Naive thymus-derived CD4-positive, alpha-beta T cell (primary cell): ENCODE measurements around the gene MTMR3. TPM values are rescaled to one million over a fixed set of nuclear protein-coding genes. Genes with fewer than 3 reads are reported as not detected.

Experiments used
- ATAC-seq: fragments of 150-1000 bp; cut with Tn5 transposase; 2 replicates; pipeline ENCODE4 v1.10.0; 2021; ENCODE audit warnings: mild to moderate bottlenecking, moderate library complexity
- CTCF ChIA-PET: fragments of 350-600 bp; sonication (Branson Sonifier 250); formaldehyde crosslinking; loops from one replicate; lab custom pipeline; 2021; ENCODE audit warnings: antibody characterized with exemption; lab: Charles Lee
- POLR2A ChIA-PET: fragments of 350-600 bp; sonication (Branson Sonifier 250); formaldehyde crosslinking; loops from one replicate; lab custom pipeline; 2021; ENCODE audit warnings: antibody characterized with exemption, inconsistent platforms; lab: Charles Lee
- DNase-seq, 9 donors: peaks; one replicate each; pipeline versions ENCODE4 v3.0.0 to v3.0.0-alpha.2; 2020 to 2022; ENCODE audit warnings: mixed read lengths in 1 of 9
- H3K27ac ChIP-seq: one replicate; pipeline ENCODE4 v1.7.0; 2013; ENCODE audit warnings: mild to moderate bottlenecking, low read depth, low read length, moderate library complexity
- H3K27me3 ChIP-seq, 2 donors: one replicate each; pipeline ENCODE4 v1.7.0; 2013; ENCODE audit warnings: low read length in 2 of 2, mild to moderate bottlenecking in 2 of 2, moderate library complexity in 2 of 2; ENCODE audit not compliant: control insufficient read depth in 2 of 2, insufficient read depth in 2 of 2
- H3K36me3 ChIP-seq, 3 experiments: 1 replicate in 2 of 3; 2 replicates in 1 of 3; pipeline ENCODE4 v1.7.0; 2013; ENCODE audit warnings: low read length in 3 of 3, mild to moderate bottlenecking in 3 of 3, moderate library complexity in 1 of 3; ENCODE audit not compliant: insufficient read depth in 3 of 3, control insufficient read depth in 2 of 3
- H3K4me1 ChIP-seq, 2 donors: one replicate each; pipeline ENCODE4 v1.7.0; 2013; ENCODE audit warnings: low read length in 2 of 2, mild to moderate bottlenecking in 2 of 2, moderate library complexity in 1 of 2; ENCODE audit not compliant: control insufficient read depth in 2 of 2, insufficient read depth in 2 of 2
- H3K4me3 ChIP-seq: 2 replicates; pipeline ENCODE4 v1.7.0; 2013; ENCODE audit warnings: mild to moderate bottlenecking, low read length
- H3K9me3 ChIP-seq, 3 experiments: 1 replicate in 2 of 3; 2 replicates in 1 of 3; pipeline ENCODE4 v1.7.0; 2013; ENCODE audit warnings: low read length in 3 of 3; ENCODE audit not compliant: control insufficient read depth in 2 of 3
- H3K27ac Mint-ChIP-seq, 9 donors: one replicate each; pipeline ENCODE4 v1.8.0; 2020 to 2022; ENCODE audit warnings: mixed read lengths in 9 of 9, mild to moderate bottlenecking in 8 of 9, moderate library complexity in 5 of 9, inconsistent platforms in 2 of 9
- H3K27me3 Mint-ChIP-seq, 5 donors: one replicate each; pipeline ENCODE4 v1.8.0; 2021 to 2022; ENCODE audit warnings: mixed read lengths in 5 of 5, mild to moderate bottlenecking in 1 of 5
- H3K36me3 Mint-ChIP-seq, 5 donors: one replicate each; pipeline ENCODE4 v1.8.0; 2020 to 2022; ENCODE audit warnings: mixed read lengths in 5 of 5, mild to moderate bottlenecking in 3 of 5, inconsistent platforms in 1 of 5
- H3K4me1 Mint-ChIP-seq, 7 donors: one replicate each; pipeline ENCODE4 v1.8.0; 2020 to 2022; ENCODE audit warnings: mixed read lengths in 7 of 7, mild to moderate bottlenecking in 3 of 7, inconsistent platforms in 1 of 7
- H3K4me3 Mint-ChIP-seq, 10 donors: one replicate each; pipeline ENCODE4 v1.8.0; 2020 to 2022; ENCODE audit warnings: mild to moderate bottlenecking in 10 of 10, mixed read lengths in 10 of 10, moderate library complexity in 6 of 10, inconsistent platforms in 2 of 10
- H3K9me3 Mint-ChIP-seq, 11 donors: one replicate each; pipeline ENCODE4 v1.8.0; 2020 to 2022; ENCODE audit warnings: mixed read lengths in 11 of 11, mild to moderate bottlenecking in 4 of 11, inconsistent platforms in 1 of 11, moderate library complexity in 1 of 11
- intact Hi-C, 2 donors: fragments of 100-400 bp; cut with micrococcal nuclease; formaldehyde crosslinking; loops; one replicate each; pipeline ENCODE4 v1.15.1; 2023
- polyA plus RNA-seq, 2 donors: library from polyadenylated mRNA; unstranded; fragments of 300-500 nt; fragmentation: Illumina TruSeq; gene quantifications; one replicate each; pipeline ENCODE4 v1.2.3, GENCODE V29; 2021
- total RNA-seq, 6 experiments: library from RNA in 5 of 6; stranded (reverse) in 5 of 6; gene quantifications; 1 replicate in 5 of 6; 2 replicates in 1 of 6; pipeline ENCODE4 v1.2.3 and lab custom pipeline; 2021 to 2026

MTMR3 gene
- total and polyA plus RNA-seq, 7 experiments from 2014 or later: 14.2 to 88.7 (median 60.6) TPM

- intact Hi-C loops: no loop called here
- H3K27me3 ChIP-seq: no peaks in the 10 kb centered on the region
- Mint-ChIP-seq H3K27me3 (no peaks in the 10 kb centered on the region), H3K9me3 (no peaks in the 10 kb centered on the region), H3K4me3 (no peak overlapping the region), H3K36me3 (peaks cover 0 to 42% (median 10%) of the 10 kb centered on the region in 5 donors), H3K27ac (peak overlapping the region in 1 of 9 donors; percentile 47), H3K4me1 (peaks cover 0 to 10% (median 3%) of the 10 kb centered on the region in 7 donors)
- no peak for ATAC-seq
- H3K36me3 ChIP-seq: peaks cover 0 to 36% (median 0%) of the 10 kb centered on the region in 3 experiments
- DNase-seq: no peak
- CTCF ChIA-PET: no interaction called here
- no peak overlapping the region for H3K4me3 ChIP-seq
- no peak overlapping the region for H3K27ac ChIP-seq
- POLR2A ChIA-PET: no interaction called here
- no peaks in the 10 kb centered on the region for H3K9me3 ChIP-seq
- H3K4me1 ChIP-seq: no peaks in the 10 kb centered on the region
Measured at GRCh38 chr22:29983296-29983917, 100.4 kb downstream of the MTMR3 start.

DNA sequence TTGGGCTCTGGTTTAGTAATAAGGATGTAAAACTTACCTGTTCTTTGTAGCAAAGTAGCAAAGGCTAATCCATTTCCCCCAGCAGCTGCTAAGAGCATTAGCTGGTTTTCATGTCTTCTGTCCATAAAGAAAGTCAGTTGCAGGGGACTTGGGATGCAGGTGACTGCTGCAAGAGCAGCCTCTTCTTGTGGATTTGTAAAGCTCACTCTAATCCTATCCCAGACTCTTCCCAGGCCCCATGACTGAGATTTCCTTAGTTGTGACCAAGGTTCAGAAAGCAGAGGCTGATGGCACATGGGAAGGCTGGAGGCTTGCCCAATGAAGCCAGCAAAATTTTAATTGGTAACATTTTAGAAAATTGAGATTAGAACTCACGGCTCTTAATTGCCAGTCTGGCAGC lies 102.9 kb downstream of the MTMR3 start:
- intact Hi-C loops: no loop called here
- H3K9me3 Mint-ChIP-seq: no peaks in the 10 kb centered on the region
- peak overlapping the region in 1 of 9 donors; percentile 31 for H3K27ac Mint-ChIP-seq
- no peaks in the 10 kb centered on the region for H3K4me1 ChIP-seq
- H3K36me3 Mint-ChIP-seq: peaks cover 0 to 34% (median 9%) of the 10 kb centered on the region in 5 donors
- no peaks in the 10 kb centered on the region for H3K27me3 Mint-ChIP-seq
- POLR2A ChIA-PET: no interaction called here
- no peaks in the 10 kb centered on the region for H3K9me3 ChIP-seq
- H3K4me3 ChIP-seq: no peak overlapping the region
- no peak overlapping the region for H3K4me3 Mint-ChIP-seq
- DNase-seq (no peak), ATAC-seq (no peak)
- no peaks in the 10 kb centered on the region for H3K27me3 ChIP-seq
- CTCF ChIA-PET: no interaction called here
- H3K36me3 ChIP-seq: peaks cover 0 to 17% (median 1%) of the 10 kb centered on the region in 3 experiments
- H3K27ac ChIP-seq: no peak overlapping the region
- H3K4me1 Mint-ChIP-seq: peaks cover 0 to 10% (median 3%) of the 10 kb centered on the region in 7 donors

- Histone ChIP-seq H3K4me1 (no peaks in the 10 kb centered on the region), H3K4me3 (no peak overlapping the region), H3K36me3 (peaks cover 0 to 22% (median 5%) of the 10 kb centered on the region in 3 experiments), H3K27ac (no peak overlapping the region), H3K27me3 (no peaks in the 10 kb centered on the region), H3K9me3 (no peaks in the 10 kb centered on the region)
- intact Hi-C loops: no loop called here
- POLR2A ChIA-PET: no interaction called here
- Mint-ChIP-seq H3K4me3 (no peak overlapping the region), H3K36me3 (peaks cover 7 to 35% (median 11%) of the 10 kb centered on the region in 5 donors), H3K9me3 (no peaks in the 10 kb centered on the region), H3K27me3 (no peaks in the 10 kb centered on the region), H3K27ac (peak overlapping the region in 2 of 9 donors; percentile 37 to 72), H3K4me1 (peaks cover 0 to 10% (median 3%) of the 10 kb centered on the region in 7 donors)
- DNase-seq (no peak), ATAC-seq (no peak)
- CTCF ChIA-PET: no interaction called here
Measured at GRCh38 chr22:29987137-29987536, 104.2 kb downstream of the MTMR3 start.

- Histone ChIP-seq H3K27ac (no peak overlapping the region), H3K9me3 (no peaks in the 10 kb centered on the region), H3K27me3 (no peaks in the 10 kb centered on the region), H3K4me1 (no peaks in the 10 kb centered on the region), H3K4me3 (no peak overlapping the region), H3K36me3 (peaks cover 0 to 30% (median 11%) of the 10 kb centered on the region in 3 experiments)
- H3K27ac Mint-ChIP-seq: no peak overlapping the region
- CTCF ChIA-PET: no interaction called here
- H3K9me3 Mint-ChIP-seq: no peaks in the 10 kb centered on the region
- H3K27me3 Mint-ChIP-seq: no peaks in the 10 kb centered on the region
- POLR2A ChIA-PET: no interaction called here
- ATAC-seq (no peak), DNase-seq (no peak)
- H3K36me3 Mint-ChIP-seq: peaks cover 7 to 48% (median 14%) of the 10 kb centered on the region in 5 donors
- intact Hi-C loops: no loop called here
- peaks cover 0 to 13% (median 3%) of the 10 kb centered on the region in 7 donors for H3K4me1 Mint-ChIP-seq
- H3K4me3 Mint-ChIP-seq: no peak overlapping the region
Measured at GRCh38 chr22:29988719-29989118, 105.7 kb downstream of the MTMR3 start.

- intact Hi-C loops: no loop called here
- POLR2A ChIA-PET: no interaction called here
- Histone ChIP-seq H3K27me3 (no peaks in the 10 kb centered on the region), H3K27ac (no peak overlapping the region), H3K9me3 (no peaks in the 10 kb centered on the region), H3K4me3 (no peak overlapping the region), H3K36me3 (peaks cover 0 to 32% (median 13%) of the 10 kb centered on the region in 3 experiments), H3K4me1 (no peaks in the 10 kb centered on the region)
- CTCF ChIA-PET: no interaction called here
- H3K4me1 Mint-ChIP-seq: peaks cover 0 to 18% (median 4%) of the 10 kb centered on the region in 7 donors
- no peaks in the 10 kb centered on the region for H3K27me3 Mint-ChIP-seq
- peaks cover 7 to 50% (median 13%) of the 10 kb centered on the region in 5 donors for H3K36me3 Mint-ChIP-seq
- DNase-seq: no peak
- H3K9me3 Mint-ChIP-seq: no peaks in the 10 kb centered on the region
- H3K4me3 Mint-ChIP-seq: no peak overlapping the region
- ATAC-seq: no peak
- H3K27ac Mint-ChIP-seq: peak overlapping the region in 1 of 9 donors; percentile 53
Measured at GRCh38 chr22:29989446-29989845, 106.5 kb downstream of the MTMR3 start.

GRCh38 chr22:29992341-29993275 lies 109.6 kb downstream of the MTMR3 start:
- Mint-ChIP-seq H3K9me3 (no peaks in the 10 kb centered on the region), H3K36me3 (peaks cover 4 to 28% (median 10%) of the 10 kb centered on the region in 5 donors), H3K27me3 (no peaks in the 10 kb centered on the region), H3K4me1 (peaks cover 0 to 9% (median 4%) of the 10 kb centered on the region in 7 donors), H3K4me3 (no peak overlapping the region), H3K27ac (peak overlapping the region in 1 of 9 donors; percentile 40)
- no peaks in the 10 kb centered on the region for H3K9me3 ChIP-seq
- CTCF ChIA-PET: no interaction called here
- H3K4me1 ChIP-seq: no peaks in the 10 kb centered on the region
- POLR2A ChIA-PET: interaction anchor here (0.6 kb wide), 1 partner anchor 30 kb away, joined by 3 read pairs; no protein-coding TSS in a partner anchor
- no peaks in the 10 kb centered on the region for H3K27me3 ChIP-seq
- intact Hi-C loops: no loop called here
- H3K27ac ChIP-seq: no peak overlapping the region
- DNase-seq: no peak
- peaks cover 0 to 31% (median 13%) of the 10 kb centered on the region in 3 experiments for H3K36me3 ChIP-seq
- no peak for ATAC-seq
- no peak overlapping the region for H3K4me3 ChIP-seq
